A673 (cell line): ENCODE measurements around the gene TMEM163. TPM values are rescaled to one million over a fixed set of nuclear protein-coding genes. Genes with fewer than 3 reads are reported as not detected.

Source experiments
- BruUV-seq: library from RNA; stranded (reverse); fragments of 400-500 nt; replicated peaks from 2 replicates; lab custom pipeline; 2021; lab: Mats Ljungman, UMichigan
- CTCF ChIA-PET: fragments of 300-600 bp; sonication (Branson Sonifier 250); formaldehyde crosslinking; loops from one replicate; lab custom pipeline; 2022; ENCODE audit warnings: antibody characterized with exemption; lab: Charles Lee
- POLR2A ChIA-PET: fragments of 300-600 bp; sonication (Branson Sonifier 250); formaldehyde crosslinking; loops from one replicate; lab custom pipeline; 2022; ENCODE audit warnings: antibody characterized with exemption; ENCODE audit not compliant: low non-redundant PET; lab: Charles Lee
- DNase-seq: peaks from one replicate; pipeline ENCODE4 v3.0.0-alpha.2; 2015; ENCODE audit warnings: low spot score
- H3K27ac ChIP-seq: fragments of 200-600 bp; sonication (generic); 2 replicates; pipeline ENCODE4 v1.5.1; 2016; ENCODE audit warnings: mixed run types, low read depth, mild to moderate bottlenecking, mixed read lengths, antibody characterized with exemption, low read length; ENCODE audit not compliant: poor library complexity, severe bottlenecking
- H3K27me3 ChIP-seq: fragments of 200-600 bp; sonication (generic); replicated peaks from 2 replicates; pipeline ENCODE4 v1.6.1; 2017; ENCODE audit warnings: mixed run types, low read depth, mild to moderate bottlenecking, mixed read lengths, antibody characterized with exemption, low read length; ENCODE audit not compliant: insufficient read depth, poor library complexity
- H3K36me3 ChIP-seq: fragments of 200-600 bp; sonication (generic); 2 replicates; pipeline ENCODE4 v1.6.1; 2016; ENCODE audit warnings: mixed run types, mild to moderate bottlenecking, mixed read lengths, antibody characterized with exemption, low read length; ENCODE audit not compliant: insufficient read depth, poor library complexity, severe bottlenecking
- H3K4me1 ChIP-seq: fragments of 200-600 bp; sonication (generic); 2 replicates; pipeline ENCODE4 v1.6.1; 2017; ENCODE audit warnings: mixed run types, mild to moderate bottlenecking, mixed read lengths, antibody characterized with exemption, low read length; ENCODE audit not compliant: insufficient read depth, poor library complexity, severe bottlenecking
- H3K4me3 ChIP-seq: fragments of 200-600 bp; sonication (generic); 2 replicates; pipeline ENCODE4 v1.5.1; 2016; ENCODE audit warnings: low read depth, mixed run types, mild to moderate bottlenecking, mixed read lengths, low read length; ENCODE audit not compliant: poor library complexity, severe bottlenecking
- H3K9me3 ChIP-seq: fragments of 200-600 bp; sonication (generic); 2 replicates; pipeline ENCODE4 v1.6.1; 2016; ENCODE audit warnings: mixed run types, low read depth, mild to moderate bottlenecking, mixed read lengths, antibody characterized with exemption, low read length; ENCODE audit not compliant: poor library complexity, severe bottlenecking
- CTCF ChIP-seq: fragments of 300-800, 200-600 bp; sonication (generic); conservative IDR thresholded peaks from 2 replicates; pipeline ENCODE4 v1.5.1; 2017; ENCODE audit warnings: low read depth, mild to moderate bottlenecking, antibody characterized with exemption, low read length, moderate library complexity, mixed read lengths
- EZH2 ChIP-seq: fragments of 200-600 bp; sonication (generic); IDR thresholded peaks from 2 replicates; pipeline ENCODE4 v1.6.1; 2017; ENCODE audit warnings: borderline replicate concordance, low read depth, mild to moderate bottlenecking, mixed read lengths, antibody characterized with exemption, low read length; ENCODE audit not compliant: poor library complexity, severe bottlenecking
- intact Hi-C: fragments of 100-400 bp; cut with micrococcal nuclease; formaldehyde crosslinking; loops from one replicate; pipeline ENCODE4 v1.10.0; 2022; ENCODE audit not compliant: unreplicated experiment
- total RNA-seq: library from RNA; stranded (reverse); gene quantifications from 2 replicates; pipeline ENCODE4 v1.2.3, GENCODE V29; 2021

Gene TMEM163
- total RNA-seq, 1 experiment from 2014 or later = not detected

GRCh38 chr2:134515137-134515536, 203.7 kb downstream of the TMEM163 start:
- intact Hi-C loops = no loop called here
- no peak for TF ChIP-seq EZH2
- TF ChIP-seq CTCF = no peak
- H3K9me3 ChIP-seq = no peaks in the 10 kb centered on the region
- H3K36me3 ChIP-seq = no peaks in the 10 kb centered on the region
- H3K4me1 ChIP-seq = no peaks in the 10 kb centered on the region
- no peak overlapping the region for H3K27ac ChIP-seq
- H3K27me3 ChIP-seq = peaks cover 3% of the 10 kb centered on the region
- no peak overlapping the region for H3K4me3 ChIP-seq
- ChIA-PET CTCF (no interaction called here), POLR2A (no interaction called here)
- no peak for DNase-seq
- BruUV-seq = no TSS peak

GRCh38 chr2:134513465-134513804, 205.4 kb downstream of the TMEM163 start:
- DNase-seq = no peak
- Histone ChIP-seq H3K4me3 (no peak overlapping the region), H3K27me3 (peaks cover 9% of the 10 kb centered on the region), H3K4me1 (no peaks in the 10 kb centered on the region), H3K36me3 (no peaks in the 10 kb centered on the region), H3K9me3 (no peaks in the 10 kb centered on the region), H3K27ac (no peak overlapping the region)
- ChIA-PET CTCF (no interaction called here), POLR2A (no interaction called here)
- no peak for TF ChIP-seq CTCF
- no peak for TF ChIP-seq EZH2
- intact Hi-C loops = no loop called here
- no TSS peak for BruUV-seq

- TF ChIP-seq CTCF (no peak), EZH2 (no peak)
- Histone ChIP-seq H3K27ac (no peak overlapping the region), H3K4me3 (no peak overlapping the region), H3K27me3 (peaks cover 9% of the 10 kb centered on the region), H3K4me1 (no peaks in the 10 kb centered on the region), H3K9me3 (no peaks in the 10 kb centered on the region), H3K36me3 (no peaks in the 10 kb centered on the region)
- POLR2A ChIA-PET = no interaction called here
- BruUV-seq = no TSS peak
- intact Hi-C loops = no loop called here
- CTCF ChIA-PET = no interaction called here
- DNase-seq = no peak
Observed at GRCh38 chr2:134512734-134513464, 205.9 kb downstream of the TMEM163 start.
